ENCODE results near the gene TAS2R31. TPM values are rescaled to one million over a fixed set of nuclear protein-coding genes. Genes with fewer than 3 reads are reported as not detected.

Gene TAS2R31
- total RNA-seq: 0.99 TPM in 1 of 2 replicates, not detected in the other

GRCh38 chr12:11031307-11031706, at the start of gene TAS2R31:
TSS of gene TAS2R31 (minus strand) at chr12:11031407. CDS start at chr12:11031335, 72 bp downstream.

GRCh38 chr12:11062194-11062593, 31.0 kb upstream of the TAS2R31 start, which contains the start of gene TAS2R46:
TSS of gene TAS2R46 (minus strand) at chr12:11062294. CDS start at chr12:11062294, 0 bp downstream.

GRCh38 chr12:11022520-11022919, 8.7 kb downstream of the TAS2R31 start, which contains the start of gene TAS2R19:
TSS of gene TAS2R19 (minus strand) at chr12:11022620. CDS start at chr12:11022571, 49 bp downstream.

GRCh38 chr12:10998204-10998603, 33.0 kb downstream of the TAS2R31 start, which contains the start of gene TAS2R20:
TSS of gene TAS2R20 (minus strand) at chr12:10998304. CDS start at chr12:10997875, 429 bp downstream.

GRCh38 chr12:10986812-10987211, 44.4 kb downstream of the TAS2R31 start, which contains the start of gene TAS2R50:
TSS of gene TAS2R50 (minus strand) at chr12:10986912. CDS start at chr12:10986860, 52 bp downstream.

Other genes starting within 250 kb of the TAS2R31 start
- gene TAS2R7, start 228.8 kb downstream of the TAS2R31 start, total RNA-seq: not detected in 2 replicates
- not detected in 2 replicates for gene TAS2R8, start 224.1 kb downstream of the TAS2R31 start, total RNA-seq
- not detected in 2 replicates for gene TAS2R9, start 221.2 kb downstream of the TAS2R31 start, total RNA-seq
- 0.14 TPM in 1 of 2 replicates, not detected in the other for gene TAS2R10, start 205.0 kb downstream of the TAS2R31 start, total RNA-seq
- 1.6 TPM in 1 of 2 replicates, not detected in the other for gene PRR4, start 181.9 kb downstream of the TAS2R31 start, total RNA-seq
- 1.5 and 2.4 TPM in 2 replicates for gene PRH1, start 147.2 kb downstream of the TAS2R31 start, total RNA-seq
- 0.14 TPM in 1 of 2 replicates, not detected in the other for gene TAS2R13, start 121.8 kb downstream of the TAS2R31 start, total RNA-seq
- gene PRH2, start 102.2 kb downstream of the TAS2R31 start, total RNA-seq: not detected in 2 replicates
- gene TAS2R14, start 92.1 kb downstream of the TAS2R31 start, total RNA-seq: 0.28 TPM in 1 of 2 replicates, not detected in the other
- gene TAS2R50, start 44.5 kb downstream of the TAS2R31 start, total RNA-seq: 0.23 and 0.56 TPM in 2 replicates
- 0.21 TPM in 1 of 2 replicates, not detected in the other for gene TAS2R20, start 33.1 kb downstream of the TAS2R31 start, total RNA-seq
- gene TAS2R19, start 8.8 kb downstream of the TAS2R31 start, total RNA-seq: 0.65 TPM in 1 of 2 replicates, not detected in the other
- gene TAS2R46, start 30.9 kb upstream of the TAS2R31 start, total RNA-seq: not detected in 2 replicates
- gene TAS2R43, start 60.9 kb upstream of the TAS2R31 start, total RNA-seq: 0.28 TPM in 1 of 2 replicates, not detected in the other
- gene TAS2R30, start 103.2 kb upstream of the TAS2R31 start, total RNA-seq: 0.56 TPM in 1 of 2 replicates, not detected in the other
- 4.2 and 5.3 TPM in 2 replicates for gene SMIM10L1, start 139.8 kb upstream of the TAS2R31 start, total RNA-seq
- gene TAS2R42, start 155.5 kb upstream of the TAS2R31 start, total RNA-seq: not detected in 2 replicates
- gene PRB3, start 238.3 kb upstream of the TAS2R31 start, total RNA-seq: not detected in 2 replicates

All from airway epithelial cell (primary cell).